Measurements from ENCODE around the gene HASPIN.
"Not testable (repeated sequence)": the region's sequence is repeated elsewhere in the genome, so short reads cannot be mapped to it uniquely, and the experiment has no call there.

The HASPIN gene

DNA sequence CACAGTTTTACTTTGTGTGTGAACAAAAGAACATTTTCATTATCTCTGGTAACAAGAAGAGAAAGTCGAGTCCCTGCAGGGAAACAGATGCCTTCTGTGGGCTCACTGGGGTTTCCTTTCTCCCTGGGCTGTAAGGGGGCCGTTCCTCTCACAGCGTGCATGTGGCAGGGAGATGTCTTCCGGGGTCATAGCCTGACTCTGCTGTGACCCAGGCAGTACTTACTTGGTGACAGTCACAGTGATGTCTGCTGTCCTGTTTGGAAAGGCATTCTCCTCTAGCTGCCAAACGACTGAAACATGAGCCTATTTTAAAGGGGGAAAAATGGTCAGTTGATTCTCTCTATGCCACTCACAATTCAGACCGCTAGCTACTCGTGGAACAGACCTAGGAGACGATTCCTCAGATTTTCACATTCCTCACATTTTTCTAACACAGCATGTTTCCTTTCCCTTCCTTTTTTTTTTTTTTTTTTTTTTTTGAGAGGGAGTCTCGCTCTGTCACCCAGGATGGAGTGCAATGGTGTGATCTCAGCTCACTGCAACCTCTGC lies 7.3 kb downstream of the HASPIN start:
- ATAC-seq (replicated peaks), result no peak

GRCh38 chr17:3732210-3732621 lies 8.5 kb downstream of the HASPIN start:
- ATAC-seq (replicated peaks) (no peak), DNase-seq (no peak)
- Mint-ChIP-seq H3K4me3 (no peak overlapping the region), H3K9me3 (no peaks in the 10 kb centered on the region), H3K27ac (no peak overlapping the region), H3K36me3 (ENCODE audit: insufficient read depth) (peaks cover 10% of the 10 kb centered on the region), H3K27me3 (no peaks in the 10 kb centered on the region), H3K4me1 (ENCODE audit: low read depth in 2 of 2) (peaks cover 0 to 6% of the 10 kb centered on the region in 2 donors)

More for the DNA sequence above, 7.3 kb downstream of the HASPIN start:
- no peak for DNase-seq
- H3K36me3 Mint-ChIP-seq (ENCODE audit: insufficient read depth), result peaks cover 10% of the 10 kb centered on the region
- no peak overlapping the region for H3K4me3 Mint-ChIP-seq
- peaks cover 0 to 2% of the 10 kb centered on the region in 2 donors for H3K4me1 Mint-ChIP-seq (ENCODE audit: low read depth in 2 of 2)
- H3K9me3 Mint-ChIP-seq, result no peaks in the 10 kb centered on the region
- no peaks in the 10 kb centered on the region for H3K27me3 Mint-ChIP-seq
- no peak overlapping the region for H3K27ac Mint-ChIP-seq

- Mint-ChIP-seq H3K36me3 (ENCODE audit: insufficient read depth) (peaks cover 14% of the 10 kb centered on the region), H3K4me1 (ENCODE audit: low read depth in 2 of 2) (peaks cover 20 to 26% of the 10 kb centered on the region in 2 donors), H3K27ac (peak overlapping the region in 1 of 2 donors; percentile 44)
- H3K4me3 Mint-ChIP-seq; H3K27me3 Mint-ChIP-seq; ATAC-seq (replicated peaks); H3K9me3 Mint-ChIP-seq; DNase-seq: not testable (repeated sequence)
Measured at GRCh38 chr17:3734911-3735276, 11.2 kb downstream of the HASPIN start.

DNA sequence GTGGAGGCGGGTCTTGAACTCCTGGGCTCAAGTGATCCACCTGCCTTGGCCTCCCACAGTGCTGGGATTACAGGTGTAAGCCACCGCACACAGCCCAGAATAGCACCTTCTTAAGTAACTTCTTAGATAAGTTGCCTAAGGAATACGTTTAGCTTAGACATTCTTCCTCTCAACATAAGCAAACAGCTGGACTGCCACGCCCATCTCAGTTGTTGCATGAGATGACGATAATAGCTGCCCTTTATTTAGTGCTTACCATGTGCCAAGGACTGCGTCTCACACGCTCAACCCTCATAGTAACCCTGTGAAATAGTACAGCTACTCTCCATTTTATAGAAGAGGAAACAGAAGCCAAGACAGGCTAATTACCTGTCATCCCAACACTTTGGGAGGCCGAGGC lies 11.8 kb downstream of the HASPIN start:
- no peak overlapping the region for H3K27ac Mint-ChIP-seq

GRCh38 chr17:3738562-3739295 lies 15.0 kb downstream of the HASPIN start:
- Mint-ChIP-seq H3K36me3 (ENCODE audit: insufficient read depth) (peaks cover 11% of the 10 kb centered on the region), H3K27me3 (no peaks in the 10 kb centered on the region), H3K4me1 (ENCODE audit: low read depth in 2 of 2) (peaks cover 27 to 35% of the 10 kb centered on the region in 2 donors), H3K9me3 (no peaks in the 10 kb centered on the region), H3K27ac (peak overlapping the region; percentile 84 to 88), H3K4me3 (peak overlapping the region; percentile 47 to 68)
- peak; percentile 44 to 56 (median 46) for DNase-seq
- ATAC-seq (replicated peaks), result peak; percentile 71

More for the DNA sequence above, 11.8 kb downstream of the HASPIN start:
- H3K27me3 Mint-ChIP-seq, result no peaks in the 10 kb centered on the region
- ATAC-seq (replicated peaks), result no peak
- no peak for DNase-seq
- H3K4me1 Mint-ChIP-seq (ENCODE audit: low read depth in 2 of 2), result peaks cover 24 to 30% of the 10 kb centered on the region in 2 donors
- peaks cover 14% of the 10 kb centered on the region for H3K36me3 Mint-ChIP-seq (ENCODE audit: insufficient read depth)
- H3K9me3 Mint-ChIP-seq, result no peaks in the 10 kb centered on the region
- no peak overlapping the region for H3K4me3 Mint-ChIP-seq

- Mint-ChIP-seq H3K27ac (peak overlapping the region; percentile 84 to 88), H3K4me3 (peak overlapping the region in 1 of 2 donors; percentile 26), H3K36me3 (ENCODE audit: insufficient read depth) (peaks cover 9% of the 10 kb centered on the region), H3K9me3 (no peaks in the 10 kb centered on the region), H3K27me3 (no peaks in the 10 kb centered on the region), H3K4me1 (ENCODE audit: low read depth in 2 of 2) (peaks cover 27 to 33% of the 10 kb centered on the region in 2 donors)
- DNase-seq (no peak), ATAC-seq (replicated peaks) (no peak)
Measured at GRCh38 chr17:3739422-3740124, 15.9 kb downstream of the HASPIN start.

GRCh38 chr17:3740611-3741073 lies 16.9 kb downstream of the HASPIN start:
- DNase-seq, result peak; percentile 29 to 49 (median 46)
- Mint-ChIP-seq H3K4me3 (peak overlapping the region; percentile 53 to 61), H3K9me3 (no peaks in the 10 kb centered on the region), H3K27me3 (no peaks in the 10 kb centered on the region), H3K27ac (peak overlapping the region; percentile 74 to 84), H3K4me1 (ENCODE audit: low read depth in 2 of 2) (peaks cover 27 to 34% of the 10 kb centered on the region in 2 donors), H3K36me3 (ENCODE audit: insufficient read depth) (peaks cover 8% of the 10 kb centered on the region)
- ATAC-seq (replicated peaks), result peak; percentile 82

DNA sequence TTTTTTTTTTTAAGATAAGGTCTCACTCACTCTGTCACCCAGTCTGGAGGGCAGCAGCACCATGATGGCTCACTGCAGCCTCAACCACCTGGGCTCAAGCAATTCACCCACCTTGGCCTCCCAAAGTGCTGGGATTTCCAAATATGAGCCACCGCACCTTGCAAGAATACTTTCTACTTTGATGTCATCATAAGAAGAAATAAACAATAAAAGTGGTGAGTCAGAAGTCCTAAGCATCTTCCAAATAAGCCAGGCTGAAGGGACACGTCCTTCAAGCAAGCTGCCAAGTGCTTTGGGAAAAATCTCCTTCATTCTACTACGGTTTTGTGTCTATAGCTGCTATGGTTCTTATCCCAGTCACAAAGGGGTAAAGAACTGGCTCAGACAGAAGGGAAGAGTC lies 20.3 kb downstream of the HASPIN start:
- peaks cover 20 to 26% of the 10 kb centered on the region in 2 donors for H3K4me1 Mint-ChIP-seq (ENCODE audit: low read depth in 2 of 2)
- no peak for ATAC-seq (replicated peaks)
- no peak for DNase-seq
- H3K9me3 Mint-ChIP-seq, result no peaks in the 10 kb centered on the region
- H3K36me3 Mint-ChIP-seq (ENCODE audit: insufficient read depth), result peaks cover 16% of the 10 kb centered on the region
- no peak overlapping the region for H3K4me3 Mint-ChIP-seq
- no peaks in the 10 kb centered on the region for H3K27me3 Mint-ChIP-seq
- no peak overlapping the region for H3K27ac Mint-ChIP-seq

GRCh38 chr17:3745071-3745470 lies 21.4 kb downstream of the HASPIN start:
- Mint-ChIP-seq H3K4me3 (no peak overlapping the region), H3K27me3 (no peaks in the 10 kb centered on the region), H3K36me3 (ENCODE audit: insufficient read depth) (peaks cover 16% of the 10 kb centered on the region), H3K9me3 (no peaks in the 10 kb centered on the region), H3K4me1 (ENCODE audit: low read depth in 2 of 2) (peaks cover 15 to 22% of the 10 kb centered on the region in 2 donors), H3K27ac (no peak overlapping the region)
- DNase-seq (no peak), ATAC-seq (replicated peaks) (no peak)

- Mint-ChIP-seq H3K36me3 (ENCODE audit: insufficient read depth) (peaks cover 14% of the 10 kb centered on the region), H3K27ac (peak overlapping the region in 1 of 2 donors; percentile 60), H3K9me3 (no peaks in the 10 kb centered on the region), H3K4me1 (ENCODE audit: low read depth in 2 of 2) (peaks cover 20 to 25% of the 10 kb centered on the region in 2 donors), H3K27me3 (no peaks in the 10 kb centered on the region), H3K4me3 (no peak overlapping the region)
- DNase-seq (no peak), ATAC-seq (replicated peaks) (no peak)
Measured at GRCh38 chr17:3747805-3748204, 24.1 kb downstream of the HASPIN start.

DNA sequence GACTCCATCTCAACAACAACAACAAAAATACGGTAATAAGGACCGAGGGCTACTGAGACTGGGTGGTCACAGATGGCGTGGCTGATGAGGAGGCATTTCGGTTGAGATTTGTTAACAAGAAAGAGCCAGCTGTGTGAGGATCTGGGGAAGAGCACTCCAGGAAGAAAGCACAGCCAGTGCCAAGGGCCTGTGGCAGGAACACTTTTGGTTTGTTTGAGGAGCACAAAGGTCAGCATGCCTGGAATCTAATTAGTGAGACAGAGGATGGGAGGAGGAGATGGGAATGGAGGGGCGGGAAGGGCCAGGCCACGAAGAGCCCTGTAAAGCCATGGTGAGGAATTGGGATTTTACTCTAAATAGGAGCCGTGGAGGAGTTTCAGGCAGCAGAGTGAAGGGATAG lies 24.9 kb downstream of the HASPIN start:
- Mint-ChIP-seq H3K4me3 (peak overlapping the region; percentile 26 to 56), H3K9me3 (no peaks in the 10 kb centered on the region), H3K27me3 (no peaks in the 10 kb centered on the region), H3K27ac (peak overlapping the region in 1 of 2 donors; percentile 60), H3K36me3 (ENCODE audit: insufficient read depth) (peaks cover 14% of the 10 kb centered on the region), H3K4me1 (ENCODE audit: low read depth in 2 of 2) (peaks cover 20 to 24% of the 10 kb centered on the region in 2 donors)
- DNase-seq (no peak), ATAC-seq (replicated peaks) (no peak)

DNA sequence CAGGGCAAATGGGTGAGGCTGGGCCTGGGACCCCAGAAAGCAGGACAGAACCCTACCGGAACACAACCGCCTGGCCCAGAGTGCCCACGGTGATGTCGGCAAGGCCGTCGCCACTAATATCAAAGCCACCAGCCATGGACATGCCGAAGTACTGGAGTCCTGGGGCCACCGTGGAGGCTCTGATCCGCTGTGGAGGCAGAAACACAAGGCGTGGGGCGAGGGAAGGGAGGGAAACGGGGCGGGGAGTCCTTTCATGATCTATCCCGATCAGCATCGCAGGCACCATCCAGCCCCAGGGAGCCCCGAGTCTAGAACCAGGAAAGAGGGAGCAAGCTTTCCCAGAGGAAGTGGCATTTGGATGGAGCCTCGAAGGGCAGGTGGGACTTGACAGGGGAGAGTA lies 26.6 kb downstream of the HASPIN start:
- H3K27me3 Mint-ChIP-seq, result no peaks in the 10 kb centered on the region
- peaks cover 20 to 25% of the 10 kb centered on the region in 2 donors for H3K4me1 Mint-ChIP-seq (ENCODE audit: low read depth in 2 of 2)
- no peak for DNase-seq
- H3K4me3 Mint-ChIP-seq, result peak overlapping the region; percentile 73 to 84
- no peaks in the 10 kb centered on the region for H3K9me3 Mint-ChIP-seq
- peaks cover 14% of the 10 kb centered on the region for H3K36me3 Mint-ChIP-seq (ENCODE audit: insufficient read depth)
- no peak for ATAC-seq (replicated peaks)
- peak overlapping the region; percentile 83 to 87 for H3K27ac Mint-ChIP-seq

DNA sequence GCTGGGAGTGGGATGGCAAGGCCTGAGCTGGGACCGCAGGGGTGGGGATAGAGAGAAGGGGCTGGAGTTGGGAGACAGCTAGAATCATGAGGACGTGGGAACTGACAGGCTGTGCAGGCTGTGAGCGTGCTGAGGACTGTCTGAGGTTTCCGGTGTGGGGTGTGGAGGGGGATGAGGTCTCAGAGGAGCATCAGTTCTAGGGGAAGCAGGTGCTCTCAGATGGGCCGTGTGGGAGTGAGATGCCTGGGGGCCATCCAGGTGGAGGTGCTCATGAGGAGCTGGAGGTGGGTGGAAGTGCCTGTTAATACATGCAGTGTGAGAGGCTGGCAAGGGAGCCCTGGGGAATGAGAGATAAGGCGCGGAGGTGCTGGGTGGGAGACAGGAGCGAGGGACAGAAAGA lies 27.2 kb downstream of the HASPIN start:
- peak overlapping the region; percentile 73 to 84 for H3K4me3 Mint-ChIP-seq
- H3K4me1 Mint-ChIP-seq (ENCODE audit: low read depth in 2 of 2), result peaks cover 20 to 26% of the 10 kb centered on the region in 2 donors

More for the DNA sequence above, 27.2 kb downstream of the HASPIN start:
- ATAC-seq (replicated peaks) (peak; percentile 73), DNase-seq (peak; percentile 44 to 53 (median 47))
- peaks cover 14% of the 10 kb centered on the region for H3K36me3 Mint-ChIP-seq (ENCODE audit: insufficient read depth)
- H3K9me3 Mint-ChIP-seq, result no peaks in the 10 kb centered on the region
- peak overlapping the region; percentile 83 to 87 for H3K27ac Mint-ChIP-seq
- no peaks in the 10 kb centered on the region for H3K27me3 Mint-ChIP-seq
